Adrenal gland (tissue), 12 donors: ENCODE data around the gene SLC6A13. TPM values are rescaled to one million over a fixed set of nuclear protein-coding genes. Genes with fewer than 3 reads are reported as not detected.

Experiments used
- DNase-seq, 7 donors: peaks; one replicate each; pipeline ENCODE4 v3.0.0-alpha.2; 2019 to 2020
- H3K27ac ChIP-seq, 5 donors: fragments of 200-600 bp; sonication (generic) in 4 of 5; 1 replicate in 3 of 5; 2 replicates in 2 of 5; pipeline versions ENCODE4 v1.5.1 to v1.8.0; 2016 to 2020; ENCODE audit warnings: mild to moderate bottlenecking in 1 of 5
- H3K27me3 ChIP-seq: fragments of 200-600 bp; 2 replicates; pipeline ENCODE4 v1.8.0; 2021
- H3K36me3 ChIP-seq, 2 donors: fragments of 200-600 bp; replicated peaks in 1 of 2; 1 replicate in 1 of 2; 2 replicates in 1 of 2; pipeline versions ENCODE4 v1.5.1 to v1.8.0; 2018 to 2022
- H3K4me1 ChIP-seq, 2 donors: fragments of 200-600 bp; replicated peaks in 1 of 2; 1 replicate in 1 of 2; 2 replicates in 1 of 2; pipeline versions ENCODE4 v1.5.1 to v1.8.0; 2018 to 2021
- H3K4me3 ChIP-seq, 4 donors: fragments of 200-600 bp; sonication (generic) in 3 of 4; one replicate each; pipeline ENCODE4 v1.5.1; 2016 to 2018
- H3K9me3 ChIP-seq, 3 donors: fragments of 200-600 bp; sonication (generic) in 1 of 3; replicated peaks in 1 of 3; 1 replicate in 2 of 3; 2 replicates in 1 of 3; pipeline versions ENCODE4 v1.5.1 to v1.8.0; 2016 to 2021
- POLR2A ChIP-seq, 2 donors: fragments of 450-650 bp; IDR thresholded peaks; one replicate each; pipeline ENCODE4 v1.6.1; 2017; ENCODE audit warnings: antibody characterized with exemption in 2 of 2, mild to moderate bottlenecking in 2 of 2, moderate library complexity in 1 of 2
- WGBS, 4 donors: extraction: QIAGEN DNeasy Blood & Tissue Kit in 2 of 4; methylation state at CpG; one replicate each; pipeline versions ENCODE4 v1.1.5 to v1.1.7; 2013 to 2017; 5-methylcytosine and 5-hydroxymethylcytosine counted together
- intact Hi-C, 2 donors: fragments of 100-400 bp; cut with DNase I; formaldehyde crosslinking; loops; one replicate each; pipeline versions ENCODE4 v1.14.1 to v1.15.0; 2022 to 2023
- polyA plus RNA-seq, 3 donors: library from polyadenylated mRNA; stranded (reverse); fragments of 200-250 nt in 2 of 3; fragments of 350-450 nt in 1 of 3; fragmentation: Illumina TruSeq in 1 of 3; extraction: RNeasy Lipid Tissue Mini Kit (QIAGEN cat#74804) in 1 of 3; gene quantifications; one replicate each; pipeline ENCODE4 v1.2.3, GENCODE V29; 2013 to 2014
- total RNA-seq, 9 donors: library from RNA; depleted of rRNA in 4 of 9; stranded (reverse); fragments of >200 nt in 4 of 9; fragments of 120-200 nt in 1 of 9; fragmentation: NEBNext Ultra II Directional in 1 of 9; extraction: Animal tissue kit (Norgen Biotek cat#: 25700) in 1 of 9; gene quantifications; one replicate each; pipeline versions ENCODE4 v1.1.0 to v1.2.4, GENCODE V29; 2013 to 2023
- TF ChIP-seq, protein P1 (sequence below), 6 experiments: fragments of 450-650 bp in 4 of 6; fragments of 200-600 bp in 2 of 6; sonication (generic) in 1 of 6; IDR thresholded peaks; 1 replicate in 5 of 6; 2 replicates in 1 of 6; pipeline versions ENCODE4 v1.5.1 to v1.8.0; 2016 to 2021; ENCODE audit warnings: antibody characterized with exemption in 6 of 6, mild to moderate bottlenecking in 2 of 6, moderate library complexity in 1 of 6
- donor health status: healthy with polysubstance abuse.
- donor health status: Bipolar disorder and iron deficiency.
- donor health status: DM: yes; HTN: yes; CAD: no.
- donor health status: DM: no; HTN: no; CAD: no.
- donor health status: DM: no; HTN: no; CAD: no.
- donor health status: DM: yes; HTN: yes; CAD: no.

The SLC6A13 gene
- total and polyA plus RNA-seq, 12 donors, result 0.22 to 1.0 (median 0.64) TPM; not detected in 6

DNA sequence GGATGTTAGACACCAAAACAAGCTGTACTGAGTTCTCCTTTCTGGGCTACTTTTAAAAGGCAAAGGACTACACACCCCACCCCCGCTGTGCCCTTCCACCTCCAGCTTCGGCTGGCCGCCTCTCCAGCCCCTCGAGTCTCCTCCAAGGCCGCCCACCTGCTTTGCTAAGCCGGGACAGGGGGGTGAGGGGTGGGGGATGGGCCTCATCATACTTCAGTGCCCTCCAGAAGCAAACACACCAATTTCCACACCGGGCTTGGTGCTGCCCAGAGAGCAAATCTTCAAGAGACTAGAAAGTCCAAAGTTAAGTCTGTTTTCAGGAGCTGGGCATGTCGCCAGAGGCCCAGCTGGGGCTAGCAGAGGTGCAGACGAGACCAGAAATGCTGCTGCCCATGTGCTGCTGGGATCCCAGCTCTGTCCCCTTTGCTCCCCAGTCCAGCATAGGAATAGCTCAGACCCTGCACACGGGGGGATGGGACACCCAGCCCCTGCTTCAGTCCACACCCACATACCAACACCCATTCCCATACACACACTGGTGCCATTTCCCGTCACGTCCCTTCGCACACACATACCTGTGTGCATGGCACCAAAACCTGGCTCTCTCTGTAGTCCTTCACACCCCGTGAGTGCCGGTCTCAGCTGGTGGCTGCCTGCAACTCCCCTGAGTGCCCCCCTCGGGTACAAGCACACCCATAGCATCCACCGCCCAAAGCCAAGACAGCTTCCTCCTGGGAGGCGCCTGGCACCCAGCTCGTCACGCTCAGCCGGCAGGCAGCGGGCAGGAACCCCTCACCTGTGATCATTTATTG is 49.7 kb downstream of the SLC6A13 start:
- H3K27me3 ChIP-seq, result no peaks in the 10 kb centered on the region
- peak overlapping the region in 1 of 5 donors; percentile 49 for H3K27ac ChIP-seq
- no peaks in the 10 kb centered on the region for H3K36me3 ChIP-seq
- 49 to 60% (median 52%) methylated on average over 19 to 22 of the region's 22 CpGs for WGBS, 4 donors
- no peaks in the 10 kb centered on the region for H3K9me3 ChIP-seq
- no peaks in the 10 kb centered on the region for H3K4me1 ChIP-seq
- TF ChIP-seq, protein P1, sequence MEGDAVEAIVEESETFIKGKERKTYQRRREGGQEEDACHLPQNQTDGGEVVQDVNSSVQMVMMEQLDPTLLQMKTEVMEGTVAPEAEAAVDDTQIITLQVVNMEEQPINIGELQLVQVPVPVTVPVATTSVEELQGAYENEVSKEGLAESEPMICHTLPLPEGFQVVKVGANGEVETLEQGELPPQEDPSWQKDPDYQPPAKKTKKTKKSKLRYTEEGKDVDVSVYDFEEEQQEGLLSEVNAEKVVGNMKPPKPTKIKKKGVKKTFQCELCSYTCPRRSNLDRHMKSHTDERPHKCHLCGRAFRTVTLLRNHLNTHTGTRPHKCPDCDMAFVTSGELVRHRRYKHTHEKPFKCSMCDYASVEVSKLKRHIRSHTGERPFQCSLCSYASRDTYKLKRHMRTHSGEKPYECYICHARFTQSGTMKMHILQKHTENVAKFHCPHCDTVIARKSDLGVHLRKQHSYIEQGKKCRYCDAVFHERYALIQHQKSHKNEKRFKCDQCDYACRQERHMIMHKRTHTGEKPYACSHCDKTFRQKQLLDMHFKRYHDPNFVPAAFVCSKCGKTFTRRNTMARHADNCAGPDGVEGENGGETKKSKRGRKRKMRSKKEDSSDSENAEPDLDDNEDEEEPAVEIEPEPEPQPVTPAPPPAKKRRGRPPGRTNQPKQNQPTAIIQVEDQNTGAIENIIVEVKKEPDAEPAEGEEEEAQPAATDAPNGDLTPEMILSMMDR (IDR thresholded peaks at IDR 0.05), result no peak
- no peak for TF ChIP-seq POLR2A (IDR thresholded peaks at IDR 0.05)
- H3K4me3 ChIP-seq, result peak overlapping the region in 1 of 4 donors; percentile 0
- intact Hi-C loops, result no loop called here
- DNase-seq, result peak in 1 of 7 donors; percentile 18

DNA sequence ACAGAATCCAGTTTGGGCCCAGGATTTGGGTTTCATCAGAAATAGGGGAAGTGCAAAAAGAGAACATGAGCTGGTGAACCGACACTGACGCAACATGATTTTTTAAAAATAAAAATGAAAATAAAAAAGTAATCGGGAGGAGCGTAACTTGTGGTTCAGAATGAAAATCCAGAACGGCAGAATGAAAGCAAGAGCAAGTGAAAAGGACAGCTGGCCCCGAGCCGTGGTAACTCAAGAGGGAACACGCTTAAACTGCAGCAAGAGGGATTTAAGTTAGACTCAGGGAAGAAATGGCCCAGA is 50.3 kb downstream of the SLC6A13 start:
- Histone ChIP-seq H3K36me3 (no peaks in the 10 kb centered on the region), H3K4me1 (no peaks in the 10 kb centered on the region), H3K4me3 (peak overlapping the region in 1 of 4 donors; percentile 0), H3K9me3 (no peaks in the 10 kb centered on the region), H3K27ac (peak overlapping the region in 1 of 5 donors; percentile 52), H3K27me3 (no peaks in the 10 kb centered on the region)
- WGBS, 4 donors, result 63 to 77% (median 71%) methylated on average over 8 of the region's 8 CpGs
- intact Hi-C loops, result no loop called here
- TF ChIP-seq, protein P1 (IDR thresholded peaks at IDR 0.05), result no peak
- TF ChIP-seq POLR2A (IDR thresholded peaks at IDR 0.05), result no peak
- no peak for DNase-seq

DNA sequence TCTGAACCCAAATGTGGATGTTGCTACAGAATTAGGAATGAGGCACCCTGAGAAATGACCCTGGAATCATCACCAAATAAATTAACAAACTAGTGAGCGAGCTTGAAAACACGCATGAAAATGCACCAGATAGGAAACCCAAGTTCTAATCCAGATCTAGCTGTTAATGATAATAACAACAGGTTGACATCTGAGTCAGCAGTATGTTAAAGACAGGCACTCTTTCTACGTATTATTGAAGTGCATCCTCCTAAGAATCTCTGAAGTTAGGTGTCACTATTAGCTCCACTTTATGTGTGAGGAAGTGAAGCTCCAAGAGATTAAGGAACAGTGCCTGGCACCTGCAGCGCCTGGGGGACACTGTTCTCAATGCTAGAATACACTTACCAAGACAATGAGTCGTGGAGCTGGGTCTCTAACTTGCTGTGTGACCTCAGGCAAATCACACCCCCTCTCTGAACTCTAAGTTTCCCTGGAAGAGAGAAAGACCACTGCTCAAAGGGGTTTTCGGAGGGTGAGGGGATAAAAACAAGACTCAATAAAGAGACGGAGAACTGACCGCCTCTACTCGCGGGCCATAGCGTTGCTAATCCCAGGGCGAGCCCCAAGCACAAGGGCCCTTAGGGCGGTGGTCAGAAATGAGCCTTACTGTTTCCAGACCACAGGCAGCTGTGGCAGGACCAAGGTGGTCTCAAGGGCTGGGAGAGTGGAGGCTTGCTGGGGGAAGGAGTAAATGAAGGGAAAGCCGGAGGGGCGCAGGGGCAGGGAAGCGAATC is 50.8 kb downstream of the SLC6A13 start:
- peak overlapping the region in 1 of 5 donors; percentile 52 for H3K27ac ChIP-seq
- no peaks in the 10 kb centered on the region for H3K36me3 ChIP-seq
- TF ChIP-seq, protein P1 (IDR thresholded peaks at IDR 0.05), result no peak
- no peak for TF ChIP-seq POLR2A (IDR thresholded peaks at IDR 0.05)
- no peaks in the 10 kb centered on the region for H3K9me3 ChIP-seq
- H3K27me3 ChIP-seq, result peaks cover under 1% of the 10 kb centered on the region
- no peak overlapping the region for H3K4me3 ChIP-seq
- no peaks in the 10 kb centered on the region for H3K4me1 ChIP-seq
- intact Hi-C loops, result no loop called here
- no peak for DNase-seq
- 81 to 86% (median 84%) methylated on average over 16 of the region's 16 CpGs for WGBS, 4 donors

DNA sequence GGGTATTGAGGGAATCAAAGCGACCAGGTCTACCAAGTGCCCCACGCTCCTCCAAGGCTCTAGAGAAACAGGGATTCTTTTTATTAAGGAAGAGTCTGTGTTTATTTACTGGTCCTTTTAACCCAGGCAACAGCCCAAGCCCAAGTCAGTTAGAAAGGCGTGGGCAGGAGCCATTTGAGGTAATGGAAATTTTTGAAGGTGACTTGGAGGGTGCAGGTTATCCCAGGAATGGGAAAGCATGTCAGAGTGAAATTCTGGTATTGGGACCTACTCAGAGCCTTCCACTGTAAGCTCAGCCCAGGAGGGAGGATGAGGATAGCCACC is 51.5 kb downstream of the SLC6A13 start:
- WGBS, 4 donors, result 86 to 91% (median 87%) methylated on average over 3 of the region's 3 CpGs
- DNase-seq, result no peak
- Histone ChIP-seq H3K27me3 (peaks cover 8% of the 10 kb centered on the region), H3K4me1 (no peaks in the 10 kb centered on the region), H3K36me3 (no peaks in the 10 kb centered on the region), H3K27ac (no peak overlapping the region), H3K9me3 (no peaks in the 10 kb centered on the region), H3K4me3 (no peak overlapping the region)
- no peak for TF ChIP-seq POLR2A (IDR thresholded peaks at IDR 0.05)
- TF ChIP-seq, protein P1 (IDR thresholded peaks at IDR 0.05), result no peak
- intact Hi-C loops, result no loop called here
